A549 (cell line): Measurements from ENCODE around the gene CAPN8. TPM values are rescaled to one million over a fixed set of nuclear protein-coding genes. Genes with fewer than 3 reads are reported as not detected.

Source experiments
- ATAC-seq, 2 experiments: fragments of 200-7000 bp in 1 of 2; fragments of >200 bp in 1 of 2; cut with Nextera tagmentation in 1 of 2; cut with Tn5 transposase in 1 of 2; 3 replicates each; pipeline versions ENCODE4 v1.8.0 to v1.9.1; 2018 to 2020; ENCODE audit warnings: mild to moderate bottlenecking in 1 of 2, moderate library complexity in 1 of 2
- CTCF ChIA-PET: fragments of 300-600 bp; sonication (Branson Sonifier 250); formaldehyde crosslinking; extraction: SDS; loops from one replicate; lab custom pipeline; 2021; ENCODE audit warnings: antibody characterized with exemption, inconsistent platforms; lab: Yijun Ruan, JAX
- POLR2A ChIA-PET: fragments of 350-600 bp; formaldehyde crosslinking; extraction: SDS; loops from one replicate; lab custom pipeline; 2021; ENCODE audit warnings: antibody characterized with exemption, inconsistent platforms; lab: Yijun Ruan, JAX
- DNase-seq, 2 experiments: peaks; one replicate each; pipeline versions ENCODE4 v3.0.0 to v3.0.0-alpha.2; 2011 to 2016; ENCODE audit warnings: low read depth in 1 of 2, low spot score in 1 of 2
- FAIRE-seq: peaks from 2 replicates; lab custom pipeline; 2011; peaks lifted over from hg19 to GRCh38; lab: Jason Lieb, UNC
- H3K27ac ChIP-seq, 2 experiments: fragments of >200 bp; sonication (Bioruptor Twin); formaldehyde crosslinking; 3 replicates each; pipeline ENCODE4 v1.5.1; 2016 to 2017
- H3K4me1 ChIP-seq: fragments of >200 bp; sonication (Bioruptor Twin); formaldehyde crosslinking; 3 replicates; pipeline ENCODE4 v1.6.1; 2016
- H3K4me2 ChIP-seq: fragments of >200 bp; sonication (Bioruptor Twin); formaldehyde crosslinking; 3 replicates; pipeline ENCODE4 v1.6.1; 2016
- H3K4me3 ChIP-seq: fragments of >200 bp; sonication (Bioruptor Twin); formaldehyde crosslinking; 3 replicates; pipeline ENCODE4 v1.5.1; 2016
- H3K9me3 ChIP-seq: fragments of >200 bp; sonication (Bioruptor Twin); formaldehyde crosslinking; 3 replicates; pipeline ENCODE4 v1.6.1; 2016
- BHLHE40 ChIP-seq: IDR thresholded peaks from 2 replicates; pipeline ENCODE4 v1.6.1; 2012; ENCODE audit warnings: low read depth, low read length, inconsistent platforms
- CEBPB ChIP-seq, 2 experiments: fragments of >200 bp in 1 of 2; sonication (Bioruptor Twin) in 1 of 2; formaldehyde crosslinking in 1 of 2; IDR thresholded peaks; 2 replicates each; pipeline ENCODE4 v1.6.1; 2012 to 2016
- CHD4 ChIP-seq: fragments of 200-600 bp; sonication (generic); IDR thresholded peaks from 2 replicates; pipeline ENCODE4 v1.6.1; 2016; ENCODE audit warnings: antibody characterized with exemption, mild to moderate bottlenecking, borderline replicate concordance
- EHF ChIP-seq: fragments of 250-450 bp; sonication (Bioruptor Pico); IDR thresholded peaks from 2 replicates; pipeline ENCODE4 v1.5.0; 2020; ENCODE audit warnings: mild to moderate bottlenecking
- FOSL2 ChIP-seq, 2 experiments: fragments of 450-650 bp in 1 of 2; fragments of >200 bp in 1 of 2; sonication (Bioruptor Twin) in 1 of 2; formaldehyde crosslinking; IDR thresholded peaks; 2 replicates each; pipeline versions ENCODE4 v1.5.0 to v1.6.1; 2016 to 2020; ENCODE audit warnings: mild to moderate bottlenecking in 1 of 2, moderate library complexity in 1 of 2
- FOXS1 ChIP-seq: fragments of 250-450 bp; sonication (Bioruptor Pico); IDR thresholded peaks from 2 replicates; pipeline ENCODE4 v1.5.0; 2020; ENCODE audit warnings: mild to moderate bottlenecking, moderate library complexity
- HOXA7 ChIP-seq: fragments of 250-450 bp; sonication (Bioruptor Pico); IDR thresholded peaks from 2 replicates; pipeline ENCODE4 v1.5.0; 2020; ENCODE audit warnings: mild to moderate bottlenecking, moderate library complexity
- HOXB5 ChIP-seq: fragments of 250-450 bp; sonication (Bioruptor Pico); IDR thresholded peaks from 2 replicates; pipeline ENCODE4 v1.5.0; 2020; ENCODE audit warnings: mild to moderate bottlenecking, moderate library complexity
- JUNB ChIP-seq: fragments of >200 bp; sonication (Bioruptor Twin); formaldehyde crosslinking; IDR thresholded peaks from 2 replicates; pipeline ENCODE4 v1.6.1; 2016
- KDM1A ChIP-seq: fragments of 200-600 bp; sonication (generic); IDR thresholded peaks from 2 replicates; pipeline ENCODE4 v1.6.1; 2016; ENCODE audit warnings: low read depth, mild to moderate bottlenecking
- KDM5A ChIP-seq: fragments of 200-600 bp; sonication (generic); IDR thresholded peaks from 2 replicates; pipeline ENCODE4 v1.6.1; 2016; ENCODE audit warnings: antibody characterized with exemption, mild to moderate bottlenecking
- MAFK ChIP-seq: fragments of 450-650 bp; IDR thresholded peaks from 2 replicates; pipeline ENCODE4 v1.6.1; 2014; ENCODE audit not compliant: partially characterized antibody
- MAZ ChIP-seq: fragments of 150-350 bp; IDR thresholded peaks from 2 replicates; pipeline ENCODE4 v1.6.1; 2014; ENCODE audit warnings: antibody characterized with exemption, low read depth, low read length, borderline replicate concordance
- NFE2L2 ChIP-seq: fragments of 150-350 bp; conservative IDR thresholded peaks from 2 replicates; pipeline ENCODE4 v1.6.1; 2014; ENCODE audit warnings: low read length
- PHF8 ChIP-seq: fragments of 200-600 bp; sonication (generic); IDR thresholded peaks from 2 replicates; pipeline ENCODE4 v1.6.1; 2016; ENCODE audit warnings: low read depth, mild to moderate bottlenecking, antibody characterized with exemption, moderate library complexity, borderline replicate concordance
- RAD21 ChIP-seq, 2 experiments: fragments of >200 bp in 1 of 2; sonication (Bioruptor Twin) in 1 of 2; formaldehyde crosslinking in 1 of 2; IDR thresholded peaks in 1 of 2; conservative IDR thresholded peaks in 1 of 2; 2 replicates in 1 of 2; 3 replicates in 1 of 2; pipeline ENCODE4 v1.6.1; 2012 to 2018; ENCODE audit warnings: inconsistent platforms in 1 of 2
- RCOR1 ChIP-seq: fragments of 150-350 bp; IDR thresholded peaks from 2 replicates; pipeline ENCODE4 v1.6.1; 2014; ENCODE audit warnings: antibody characterized with exemption, low read length, low read depth
- ZC3H11A ChIP-seq: fragments of 450-650 bp; IDR thresholded peaks from 2 replicates; pipeline ENCODE4 v1.6.1; 2014; ENCODE audit warnings: antibody characterized with exemption, mild to moderate bottlenecking
- ZNF302 ChIP-seq: fragments of 250-450 bp; sonication (Bioruptor Pico); IDR thresholded peaks from 2 replicates; pipeline ENCODE4 v1.9.0; 2021; ENCODE audit warnings: inconsistent platforms, mild to moderate bottlenecking, moderate library complexity
- ZSCAN20 ChIP-seq: fragments of 250-450 bp; sonication (Bioruptor Pico); IDR thresholded peaks from 2 replicates; pipeline ENCODE4 v1.8.0; 2022; ENCODE audit warnings: mild to moderate bottlenecking, moderate library complexity
- WGBS: methylation state at CpG from one replicate; pipeline ENCODE4 v1.1.6; 2017; ENCODE audit errors: missing lambda C conversion rate; 5-methylcytosine and 5-hydroxymethylcytosine counted together
- polyA plus RNA-seq, 4 experiments: library from polyadenylated mRNA; depleted of rRNA in 3 of 4; stranded (reverse); fragments of >200 nt; fragmentation: RNase III in 1 of 4; extraction: RNeasy Plus Mini Kit Qiagen cat#74134 plus additional on column Dnase treatment in 1 of 4; gene quantifications; 2 replicates in 3 of 4; 3 replicates in 1 of 4; pipeline ENCODE4 v1.2.3, GENCODE V29; 2011 to 2017
- TF ChIP-seq, protein P1 (sequence below): IDR thresholded peaks from 2 replicates; pipeline ENCODE4 v1.6.1; 2012
- TF ChIP-seq, protein P2 (sequence below): fragments of 450-650 bp; IDR thresholded peaks from 2 replicates; pipeline ENCODE4 v1.6.1; 2014; ENCODE audit warnings: antibody characterized with exemption
- TF ChIP-seq, protein P3 (sequence below): IDR thresholded peaks from 2 replicates; pipeline ENCODE4 v1.6.1; 2012; ENCODE audit warnings: low read depth, borderline replicate concordance

CAPN8 gene
- polyA plus RNA-seq, 2 of the 4 experiments (the other 2 are of a cell fraction) = 0.39 to 1.5 TPM

DNA sequence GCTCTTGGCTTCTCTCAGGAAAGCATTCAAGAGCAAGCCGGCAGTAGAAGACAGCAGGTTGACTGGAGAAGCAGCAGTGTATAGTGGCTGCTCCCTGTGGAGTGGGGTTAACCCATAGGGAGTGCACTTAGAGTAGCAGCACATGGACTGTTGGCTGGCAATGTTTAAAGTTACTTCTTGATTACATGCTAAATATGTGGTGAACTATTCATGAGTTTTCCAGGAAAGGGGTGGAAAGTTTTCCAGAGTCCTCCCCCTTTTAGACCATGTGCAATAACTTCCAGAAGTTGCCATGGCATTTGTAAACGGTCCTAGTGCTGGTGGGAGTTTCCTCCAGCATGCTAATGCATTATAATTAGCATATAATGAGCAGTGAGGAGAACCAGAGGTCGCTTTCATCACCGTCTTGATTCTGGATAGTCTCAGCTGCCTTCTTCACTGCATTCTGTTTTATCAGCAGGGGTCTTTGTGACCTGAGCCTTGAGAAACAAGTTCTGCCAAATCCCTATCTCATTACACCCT is 140.5 kb downstream of the CAPN8 start:
- Histone ChIP-seq H3K4me3 (no peak overlapping the region), H3K9me3 (peaks cover 6% of the 10 kb centered on the region; the same call in 1 of the 3 replicates), H3K4me1 (no peaks in the 10 kb centered on the region), H3K27ac (no peak overlapping the region), H3K4me2 (no peak overlapping the region)
- no peak for ATAC-seq
- CTCF ChIA-PET = interaction anchor here (0.8 kb wide), 1 partner anchor 32 kb away, joined by 7 read pairs; no protein-coding TSS in a partner anchor
- POLR2A ChIA-PET = no interaction called here
- TF ChIP-seq JUNB = no peak
- no peak for TF ChIP-seq ZNF302 (CRISPR knock-in tag)
- no peak for TF ChIP-seq MAFK
- no peak for TF ChIP-seq CHD4
- TF ChIP-seq, protein P1, sequence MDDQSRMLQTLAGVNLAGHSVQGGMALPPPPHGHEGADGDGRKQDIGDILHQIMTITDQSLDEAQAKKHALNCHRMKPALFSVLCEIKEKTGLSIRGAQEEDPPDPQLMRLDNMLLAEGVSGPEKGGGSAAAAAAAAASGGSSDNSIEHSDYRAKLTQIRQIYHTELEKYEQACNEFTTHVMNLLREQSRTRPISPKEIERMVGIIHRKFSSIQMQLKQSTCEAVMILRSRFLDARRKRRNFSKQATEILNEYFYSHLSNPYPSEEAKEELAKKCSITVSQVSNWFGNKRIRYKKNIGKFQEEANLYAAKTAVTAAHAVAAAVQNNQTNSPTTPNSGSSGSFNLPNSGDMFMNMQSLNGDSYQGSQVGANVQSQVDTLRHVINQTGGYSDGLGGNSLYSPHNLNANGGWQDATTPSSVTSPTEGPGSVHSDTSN = no peak
- TF ChIP-seq KDM5A = no peak
- no peak for TF ChIP-seq FOXS1 (CRISPR knock-in tag)
- TF ChIP-seq HOXB5 (CRISPR knock-in tag) = no peak
- TF ChIP-seq ZC3H11A = no peak
- TF ChIP-seq HOXA7 (CRISPR knock-in tag) = no peak
- no peak for DNase-seq
- no peak for FAIRE-seq
- 31% methylated on average over 4 of the region's 4 CpGs for WGBS

DNA sequence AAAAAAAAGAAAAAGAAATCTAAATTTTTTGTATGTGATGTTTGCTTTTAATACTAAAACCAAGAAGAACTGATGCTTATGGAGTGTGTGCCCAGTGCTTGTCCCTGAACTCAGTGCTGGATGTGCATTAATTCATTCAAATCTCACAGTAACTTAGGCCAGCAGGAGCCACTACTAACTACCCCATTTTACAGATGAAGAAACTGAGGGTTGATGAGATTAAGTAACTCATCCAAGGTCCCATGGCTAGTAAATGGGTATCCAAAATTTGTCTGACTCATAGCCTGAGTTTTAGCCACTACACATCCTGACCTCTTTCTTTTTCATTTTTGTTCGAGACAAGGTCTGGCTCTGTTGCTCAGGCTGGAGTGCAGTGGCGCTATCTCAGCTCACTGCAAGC is 144.4 kb downstream of the CAPN8 start:
- no peak for FAIRE-seq
- H3K4me3 ChIP-seq = no peak overlapping the region
- TF ChIP-seq, protein P1 = no peak
- TF ChIP-seq NFE2L2 (no peak), BHLHE40 (no peak), JUNB (no peak), ZSCAN20 (no peak)
- TF ChIP-seq, protein P2, sequence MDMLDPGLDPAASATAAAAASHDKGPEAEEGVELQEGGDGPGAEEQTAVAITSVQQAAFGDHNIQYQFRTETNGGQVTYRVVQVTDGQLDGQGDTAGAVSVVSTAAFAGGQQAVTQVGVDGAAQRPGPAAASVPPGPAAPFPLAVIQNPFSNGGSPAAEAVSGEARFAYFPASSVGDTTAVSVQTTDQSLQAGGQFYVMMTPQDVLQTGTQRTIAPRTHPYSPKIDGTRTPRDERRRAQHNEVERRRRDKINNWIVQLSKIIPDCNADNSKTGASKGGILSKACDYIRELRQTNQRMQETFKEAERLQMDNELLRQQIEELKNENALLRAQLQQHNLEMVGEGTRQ = no peak
- TF ChIP-seq, protein P3, sequence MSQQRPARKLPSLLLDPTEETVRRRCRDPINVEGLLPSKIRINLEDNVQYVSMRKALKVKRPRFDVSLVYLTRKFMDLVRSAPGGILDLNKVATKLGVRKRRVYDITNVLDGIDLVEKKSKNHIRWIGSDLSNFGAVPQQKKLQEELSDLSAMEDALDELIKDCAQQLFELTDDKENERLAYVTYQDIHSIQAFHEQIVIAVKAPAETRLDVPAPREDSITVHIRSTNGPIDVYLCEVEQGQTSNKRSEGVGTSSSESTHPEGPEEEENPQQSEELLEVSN = no peak
- ATAC-seq = no peak
- POLR2A ChIA-PET = no interaction called here
- no peaks in the 10 kb centered on the region for H3K9me3 ChIP-seq
- CTCF ChIA-PET = interaction anchor here (0.7 to 1.1 kb wide), 2 partner anchors 11 to 295 kb away, joined by 3 to 4 read pairs; no protein-coding TSS in a partner anchor
- DNase-seq = no peak
- no peak overlapping the region for H3K4me2 ChIP-seq
- 84% methylated on average over 2 of the region's 2 CpGs for WGBS
- H3K27ac ChIP-seq = no peak overlapping the region
- no peaks in the 10 kb centered on the region for H3K4me1 ChIP-seq

DNA sequence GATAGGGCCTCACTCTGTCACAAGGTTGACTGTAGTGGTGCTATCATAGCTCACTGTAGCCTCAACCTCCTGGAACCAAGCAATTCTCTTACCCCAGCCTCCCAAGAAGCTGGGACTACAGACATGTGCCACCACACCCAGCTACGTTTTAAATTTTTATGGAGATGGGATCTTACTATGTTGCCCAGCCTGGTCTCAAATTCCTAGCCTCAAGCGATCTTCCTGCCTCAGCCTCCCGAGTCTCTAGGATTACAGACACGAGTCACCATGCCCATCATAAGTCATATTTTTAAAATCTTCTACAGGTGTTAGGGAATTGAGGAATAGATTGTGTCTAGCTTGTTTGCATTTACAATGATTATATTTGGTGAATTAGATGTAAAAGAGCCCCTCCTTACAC is 145.3 kb downstream of the CAPN8 start:
- H3K9me3 ChIP-seq = no peaks in the 10 kb centered on the region
- WGBS = 18% methylated on average over 4 of the region's 4 CpGs
- TF ChIP-seq MAZ = no peak
- no peak for TF ChIP-seq RCOR1
- TF ChIP-seq RAD21 (conservative IDR thresholded peaks at IDR 0.05 in 1 of 2, IDR thresholded peaks at IDR 0.05 in 1 of 2) = no peak
- TF ChIP-seq KDM1A = no peak
- TF ChIP-seq ZSCAN20 = no peak
- TF ChIP-seq FOSL2 (IDR thresholded peaks at IDR 0.05) = no peak
- no peak for TF ChIP-seq FOSL2 (CRISPR knock-in tag; IDR thresholded peaks at IDR 0.05)
- no peak for TF ChIP-seq PHF8
- no peak for TF ChIP-seq CEBPB (IDR thresholded peaks at IDR 0.05)
- no peak for TF ChIP-seq EHF (CRISPR knock-in tag)
- no peak for TF ChIP-seq KDM5A
- H3K27ac ChIP-seq = no peak overlapping the region
- DNase-seq = no peak
- no peak overlapping the region for H3K4me3 ChIP-seq
- POLR2A ChIA-PET = no interaction called here
- no peak for FAIRE-seq
- H3K4me1 ChIP-seq = no peaks in the 10 kb centered on the region
- ATAC-seq = no peak
- no peak overlapping the region for H3K4me2 ChIP-seq
- CTCF ChIA-PET = interaction anchor here (0.5 to 1.1 kb wide), 4 partner anchors 14 to 397 kb away, joined by 3 to 4 read pairs (median 3); no protein-coding TSS in a partner anchor
